ENCODE measurements around the gene ANKRD29. TPM values are rescaled to one million over a fixed set of nuclear protein-coding genes. Genes with fewer than 3 reads are reported as not detected.
A peak's percentile ranks its signal among the peaks of the same experiment; 100 is the strongest.

ANKRD29 gene
- total and polyA plus RNA-seq, 5 donors from 2014 or later = 0.45 TPM; not detected in 4

DNA sequence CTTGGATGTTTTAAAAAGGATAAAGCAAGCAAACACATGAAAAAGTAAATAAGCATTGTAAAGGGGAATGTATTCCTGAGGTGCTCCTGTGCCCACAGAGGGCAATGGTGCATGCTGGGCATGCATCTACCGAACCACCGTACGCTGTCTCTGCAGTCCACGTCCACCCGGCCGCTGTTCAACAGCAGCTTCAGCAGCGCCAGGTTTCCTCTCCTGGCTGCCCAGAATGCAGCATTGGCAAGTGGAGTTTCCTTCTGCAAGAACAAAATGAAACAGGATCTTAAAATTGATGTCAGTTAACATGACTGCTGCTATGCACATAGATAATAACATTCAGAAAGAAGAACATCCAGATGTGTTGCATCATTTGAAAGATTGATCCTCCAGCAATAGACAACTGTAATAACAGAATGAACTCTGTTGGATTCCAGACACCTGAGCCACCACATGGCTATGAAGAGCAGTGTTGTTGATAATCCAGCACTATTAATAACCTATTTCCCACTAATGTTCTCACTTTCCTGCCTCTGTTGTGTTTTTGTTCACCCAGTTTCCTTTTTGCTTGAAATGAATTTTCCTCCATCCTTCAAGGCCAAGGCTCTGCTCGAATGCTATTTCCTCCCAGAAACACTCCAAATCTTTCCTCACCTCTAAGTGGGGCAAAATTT is 13.6 kb downstream of the ANKRD29 start:
- peaks cover 0 to 1% (median 0%) of the 10 kb centered on the region in 7 donors for H3K9me3 Mint-ChIP-seq
- H3K27me3 ChIP-seq (ENCODE audit: control insufficient read depth, insufficient read depth, low read length) = peaks cover 18% of the 10 kb centered on the region
- no peak overlapping the region for H3K27ac Mint-ChIP-seq
- peaks cover 27% of the 10 kb centered on the region for H3K27me3 Mint-ChIP-seq
- DNase-seq (no peak), ATAC-seq (ENCODE audit: low read depth in 2 of 2) (no peak)
- no peak overlapping the region for H3K4me3 Mint-ChIP-seq
- no peaks in the 10 kb centered on the region for H3K9me3 ChIP-seq (ENCODE audit: control insufficient read depth in 2 of 2, low read length in 2 of 2)
- no peaks in the 10 kb centered on the region for H3K36me3 Mint-ChIP-seq
- H3K4me1 ChIP-seq (ENCODE audit: control insufficient read depth, insufficient read depth, low read length, poor library complexity, severe bottlenecking) = no peaks in the 10 kb centered on the region
- no peak overlapping the region for H3K4me3 ChIP-seq (ENCODE audit: low read depth, low read length)
- no peak overlapping the region for H3K27ac ChIP-seq (ENCODE audit: insufficient read depth, low read length, poor library complexity, severe bottlenecking)
- H3K36me3 ChIP-seq (ENCODE audit: control insufficient read depth, insufficient read depth, low read length) = no peaks in the 10 kb centered on the region
- H3K4me1 Mint-ChIP-seq = peaks cover 0 to 5% (median 0%) of the 10 kb centered on the region in 4 donors

GRCh38 chr18:23648456-23648855 is 14.3 kb downstream of the ANKRD29 start:
- Mint-ChIP-seq H3K27me3 (peaks cover 29% of the 10 kb centered on the region), H3K4me3 (no peak overlapping the region), H3K27ac (no peak overlapping the region), H3K36me3 (no peaks in the 10 kb centered on the region), H3K9me3 (peaks cover 0 to 1% (median 0%) of the 10 kb centered on the region in 7 donors), H3K4me1 (peaks cover 0 to 5% (median 0%) of the 10 kb centered on the region in 4 donors)
- DNase-seq (no peak), ATAC-seq (ENCODE audit: low read depth in 2 of 2) (no peak)
- no peaks in the 10 kb centered on the region for H3K4me1 ChIP-seq (ENCODE audit: control insufficient read depth, insufficient read depth, low read length, poor library complexity, severe bottlenecking)
- H3K9me3 ChIP-seq (ENCODE audit: control insufficient read depth in 2 of 2, low read length in 2 of 2) = no peaks in the 10 kb centered on the region
- H3K36me3 ChIP-seq (ENCODE audit: control insufficient read depth, insufficient read depth, low read length) = no peaks in the 10 kb centered on the region
- H3K4me3 ChIP-seq (ENCODE audit: low read depth, low read length) = no peak overlapping the region
- no peak overlapping the region for H3K27ac ChIP-seq (ENCODE audit: insufficient read depth, low read length, poor library complexity, severe bottlenecking)
- peaks cover 21% of the 10 kb centered on the region for H3K27me3 ChIP-seq (ENCODE audit: control insufficient read depth, insufficient read depth, low read length)

DNA sequence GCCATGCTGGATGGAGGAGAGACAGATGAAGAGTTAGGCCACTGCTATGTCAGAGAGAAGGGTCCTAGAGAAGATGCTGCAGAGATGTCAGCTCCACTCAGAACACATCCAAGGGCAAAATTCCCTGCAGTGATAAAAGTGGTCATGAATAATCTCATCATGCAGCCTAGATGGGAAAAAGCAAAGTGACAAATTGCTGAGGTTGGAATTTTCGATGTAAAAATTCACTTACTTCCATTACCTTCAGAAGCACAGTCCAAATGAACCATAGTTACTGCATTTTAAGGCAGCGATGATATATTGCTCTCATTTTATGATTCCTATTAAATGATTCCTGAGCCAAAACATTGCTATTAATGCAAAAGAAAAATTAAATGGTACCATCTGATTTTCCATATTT is 16.4 kb downstream of the ANKRD29 start:
- Mint-ChIP-seq H3K36me3 (no peaks in the 10 kb centered on the region), H3K27me3 (peaks cover 34% of the 10 kb centered on the region), H3K27ac (peak overlapping the region in 1 of 3 donors; percentile 11), H3K9me3 (peaks cover 0 to 1% (median 0%) of the 10 kb centered on the region in 7 donors), H3K4me1 (peaks cover 0 to 5% (median 0%) of the 10 kb centered on the region in 4 donors), H3K4me3 (no peak overlapping the region)
- Histone ChIP-seq H3K9me3 (ENCODE audit: control insufficient read depth in 2 of 2, low read length in 2 of 2) (no peaks in the 10 kb centered on the region), H3K27ac (ENCODE audit: insufficient read depth, low read length, poor library complexity, severe bottlenecking) (no peak overlapping the region), H3K4me3 (ENCODE audit: low read depth, low read length) (no peak overlapping the region), H3K27me3 (ENCODE audit: control insufficient read depth, insufficient read depth, low read length) (peaks cover 16% of the 10 kb centered on the region), H3K4me1 (ENCODE audit: control insufficient read depth, insufficient read depth, low read length, poor library complexity, severe bottlenecking) (no peaks in the 10 kb centered on the region), H3K36me3 (ENCODE audit: control insufficient read depth, insufficient read depth, low read length) (no peaks in the 10 kb centered on the region)
- ATAC-seq (ENCODE audit: low read depth in 2 of 2) (no peak), DNase-seq (no peak)

GRCh38 chr18:23645568-23646175 is 17.0 kb downstream of the ANKRD29 start:
- Histone ChIP-seq H3K4me1 (ENCODE audit: control insufficient read depth, insufficient read depth, low read length, poor library complexity, severe bottlenecking) (no peaks in the 10 kb centered on the region), H3K4me3 (ENCODE audit: low read depth, low read length) (no peak overlapping the region), H3K27me3 (ENCODE audit: control insufficient read depth, insufficient read depth, low read length) (peaks cover 16% of the 10 kb centered on the region), H3K9me3 (ENCODE audit: control insufficient read depth in 2 of 2, low read length in 2 of 2) (no peaks in the 10 kb centered on the region), H3K27ac (ENCODE audit: insufficient read depth, low read length, poor library complexity, severe bottlenecking) (no peak overlapping the region), H3K36me3 (ENCODE audit: control insufficient read depth, insufficient read depth, low read length) (no peaks in the 10 kb centered on the region)
- no peak for ATAC-seq (ENCODE audit: low read depth in 2 of 2)
- Mint-ChIP-seq H3K4me1 (peaks cover 0 to 5% (median 0%) of the 10 kb centered on the region in 4 donors), H3K36me3 (no peaks in the 10 kb centered on the region), H3K27ac (no peak overlapping the region), H3K27me3 (peaks cover 34% of the 10 kb centered on the region), H3K4me3 (no peak overlapping the region), H3K9me3 (peaks cover 0 to 1% (median 0%) of the 10 kb centered on the region in 7 donors)
- no peak for DNase-seq

- H3K27ac Mint-ChIP-seq = no peak overlapping the region
- Histone ChIP-seq H3K4me1 (ENCODE audit: control insufficient read depth, insufficient read depth, low read length, poor library complexity, severe bottlenecking) (no peaks in the 10 kb centered on the region), H3K36me3 (ENCODE audit: control insufficient read depth, insufficient read depth, low read length) (no peaks in the 10 kb centered on the region), H3K4me3 (ENCODE audit: low read depth, low read length) (no peak overlapping the region), H3K27me3 (ENCODE audit: control insufficient read depth, insufficient read depth, low read length) (peaks cover 16% of the 10 kb centered on the region), H3K27ac (ENCODE audit: insufficient read depth, low read length, poor library complexity, severe bottlenecking) (no peak overlapping the region), H3K9me3 (ENCODE audit: control insufficient read depth in 2 of 2, low read length in 2 of 2) (no peaks in the 10 kb centered on the region)
- no peaks in the 10 kb centered on the region for H3K4me1 Mint-ChIP-seq
- H3K4me3 Mint-ChIP-seq = no peak overlapping the region
- peaks cover 30% of the 10 kb centered on the region for H3K27me3 Mint-ChIP-seq
- ATAC-seq (ENCODE audit: low read depth in 2 of 2) (no peak), DNase-seq (no peak)
- no peaks in the 10 kb centered on the region for H3K36me3 Mint-ChIP-seq
- peaks cover 0 to 2% (median 0%) of the 10 kb centered on the region in 7 donors for H3K9me3 Mint-ChIP-seq
Observed at GRCh38 chr18:23643815-23644490, 18.8 kb downstream of the ANKRD29 start.

DNA sequence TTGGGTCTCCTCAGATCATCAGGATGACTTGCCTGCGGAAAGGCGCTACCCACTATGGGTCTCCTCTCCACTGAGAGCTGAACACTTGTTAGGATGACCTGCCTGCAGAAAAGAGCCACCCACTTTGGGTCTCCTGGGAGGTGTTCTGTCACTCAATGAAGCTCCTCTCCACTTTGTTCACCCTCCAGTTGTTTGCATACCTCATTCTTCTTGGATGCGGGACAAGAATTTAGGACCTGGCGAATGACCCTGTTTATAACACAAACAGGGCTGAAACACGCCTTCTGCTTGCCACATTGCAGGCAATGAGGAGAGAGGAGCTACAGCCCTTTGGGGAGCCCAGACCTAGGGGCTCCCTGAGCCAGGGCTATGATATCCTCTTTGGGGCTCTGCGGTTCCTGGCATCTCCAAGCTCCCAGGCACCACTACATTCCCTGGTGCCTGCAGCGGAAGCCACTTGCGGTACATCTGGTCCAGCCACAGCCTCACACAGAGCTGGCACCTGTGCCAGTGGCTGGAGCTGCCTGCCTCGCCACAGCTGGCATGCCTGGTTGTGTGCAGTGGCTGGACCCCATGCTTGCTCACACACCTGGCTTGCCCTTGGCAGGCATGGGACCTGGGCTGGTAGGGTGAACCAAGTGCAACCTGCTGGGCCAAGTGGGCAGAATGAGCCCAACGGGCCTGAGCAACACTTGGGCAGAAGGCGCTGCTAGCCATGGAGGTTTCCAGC is 20.6 kb downstream of the ANKRD29 start:
- no peak overlapping the region for H3K4me3 ChIP-seq (ENCODE audit: low read depth, low read length)
- H3K36me3 Mint-ChIP-seq = no peaks in the 10 kb centered on the region
- peaks cover 0 to 3% (median 0%) of the 10 kb centered on the region in 7 donors for H3K9me3 Mint-ChIP-seq
- no peak overlapping the region for H3K27ac ChIP-seq (ENCODE audit: insufficient read depth, low read length, poor library complexity, severe bottlenecking)
- H3K4me3 Mint-ChIP-seq = no peak overlapping the region
- no peaks in the 10 kb centered on the region for H3K4me1 ChIP-seq (ENCODE audit: control insufficient read depth, insufficient read depth, low read length, poor library complexity, severe bottlenecking)
- H3K27me3 Mint-ChIP-seq = peaks cover 41% of the 10 kb centered on the region
- DNase-seq = no peak
- H3K27ac Mint-ChIP-seq = no peak overlapping the region
- peaks cover 12% of the 10 kb centered on the region for H3K27me3 ChIP-seq (ENCODE audit: control insufficient read depth, insufficient read depth, low read length)
- H3K4me1 Mint-ChIP-seq = no peaks in the 10 kb centered on the region
- no peaks in the 10 kb centered on the region for H3K9me3 ChIP-seq (ENCODE audit: control insufficient read depth in 2 of 2, low read length in 2 of 2)
- ATAC-seq (ENCODE audit: low read depth in 2 of 2) = no peak
- H3K36me3 ChIP-seq (ENCODE audit: control insufficient read depth, insufficient read depth, low read length) = no peaks in the 10 kb centered on the region

DNA sequence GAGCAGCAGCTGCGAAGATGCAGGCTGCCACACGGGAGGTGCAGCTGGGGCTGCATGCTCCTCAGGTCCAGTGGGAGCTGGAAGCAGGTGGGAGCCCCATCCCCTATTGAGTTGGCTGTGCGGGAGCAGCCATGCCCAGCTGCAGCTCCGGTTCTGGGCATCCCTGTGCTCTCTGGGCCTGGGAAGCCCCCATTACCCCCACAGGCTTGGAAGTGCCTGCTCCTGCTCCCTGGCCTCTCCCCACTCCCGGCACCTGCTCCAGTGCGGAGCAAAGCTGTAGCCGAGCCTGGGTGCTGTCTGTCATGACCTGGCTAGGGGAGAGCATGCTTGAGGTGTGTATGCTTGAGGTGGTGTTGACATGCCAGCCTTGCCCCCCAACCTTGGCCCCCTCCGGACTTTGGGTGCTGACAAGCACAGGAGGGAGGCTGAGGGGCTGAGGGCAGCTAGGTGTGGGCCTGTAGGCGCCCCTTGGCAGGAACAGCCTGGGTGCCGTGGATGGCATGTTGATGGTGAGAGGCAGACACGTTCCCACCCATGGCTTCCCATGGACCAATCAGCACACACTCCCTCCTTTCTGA is 21.5 kb downstream of the ANKRD29 start:
- Mint-ChIP-seq H3K4me1 (no peaks in the 10 kb centered on the region), H3K36me3 (no peaks in the 10 kb centered on the region)
- H3K27me3 ChIP-seq (ENCODE audit: control insufficient read depth, insufficient read depth, low read length) = peaks cover 8% of the 10 kb centered on the region

More for the DNA sequence above, 21.5 kb downstream of the ANKRD29 start:
- H3K4me3 ChIP-seq (ENCODE audit: low read depth, low read length) = no peak overlapping the region
- Mint-ChIP-seq H3K27me3 (peaks cover 37% of the 10 kb centered on the region), H3K27ac (no peak overlapping the region), H3K9me3 (peaks cover 0 to 3% (median 0%) of the 10 kb centered on the region in 7 donors), H3K4me3 (no peak overlapping the region)
- no peaks in the 10 kb centered on the region for H3K4me1 ChIP-seq (ENCODE audit: control insufficient read depth, insufficient read depth, low read length, poor library complexity, severe bottlenecking)
- no peaks in the 10 kb centered on the region for H3K36me3 ChIP-seq (ENCODE audit: control insufficient read depth, insufficient read depth, low read length)
- DNase-seq = no peak
- ATAC-seq (ENCODE audit: low read depth in 2 of 2) = no peak
- H3K27ac ChIP-seq (ENCODE audit: insufficient read depth, low read length, poor library complexity, severe bottlenecking) = no peak overlapping the region
- H3K9me3 ChIP-seq (ENCODE audit: control insufficient read depth in 2 of 2, low read length in 2 of 2) = no peaks in the 10 kb centered on the region

Measured in CD4-positive, CD25-positive, alpha-beta regulatory T cell (primary cell).